Endothelial cell of umbilical vein (primary cell): ENCODE measurements around the gene PPP1R15B. TPM values are rescaled to one million over a fixed set of nuclear protein-coding genes. Genes with fewer than 3 reads are reported as not detected.

Experiments used
- BruUV-seq: library from RNA; stranded (reverse); fragments of 400-500 nt; replicated peaks from 2 replicates; lab custom pipeline; 2021; lab: Mats Ljungman, UMichigan
- CTCF ChIA-PET: fragments of 300-600, 350-600 bp; sonication (Branson Sonifier 250); formaldehyde crosslinking; loops from one replicate; lab custom pipeline; 2021; ENCODE audit warnings: antibody characterized with exemption, inconsistent platforms; lab: Charles Lee
- POLR2A ChIA-PET: fragments of 300-600, 350-600 bp; sonication (Branson Sonifier 250); formaldehyde crosslinking; loops from one replicate; lab custom pipeline; 2021; ENCODE audit warnings: antibody characterized with exemption, inconsistent platforms; lab: Charles Lee
- DNase-seq: peaks from one replicate; pipeline ENCODE4 v3.0.0-alpha.2; 2011; ENCODE audit warnings: low read depth, low spot score
- FAIRE-seq: peaks from 2 replicates; lab custom pipeline; 2011; peaks lifted over from hg19 to GRCh38; lab: Jason Lieb, UNC
- H2AFZ ChIP-seq: 2 replicates; pipeline ENCODE4 v1.6.0; 2012; ENCODE audit warnings: low read depth, low read length, control low read depth, inconsistent platforms
- H3K27ac ChIP-seq: 2 replicates; pipeline ENCODE4 v1.5.1; 2011; ENCODE audit warnings: low read depth, mild to moderate bottlenecking, control low read depth, low read length, moderate library complexity; ENCODE audit not compliant: insufficient read depth
- H3K27me3 ChIP-seq, 2 experiments: 2 replicates each; pipeline versions ENCODE4 v1.6.0 to v1.6.1; 2011; ENCODE audit warnings: low read length in 2 of 2, mixed read lengths in 1 of 2; ENCODE audit not compliant: control insufficient read depth in 2 of 2, insufficient read depth in 2 of 2
- H3K36me3 ChIP-seq, 2 experiments: 2 replicates in 1 of 2; 3 replicates in 1 of 2; pipeline ENCODE4 v1.5.1; 2011; ENCODE audit warnings: low read length in 2 of 2, mild to moderate bottlenecking in 1 of 2, moderate library complexity in 1 of 2; ENCODE audit not compliant: control insufficient read depth in 2 of 2, insufficient read depth in 2 of 2; ENCODE audit errors: extremely low read depth in 1 of 2
- H3K4me1 ChIP-seq: 3 replicates; pipeline ENCODE4 v1.5.1; 2011; ENCODE audit warnings: mild to moderate bottlenecking, low read length; ENCODE audit not compliant: control insufficient read depth, insufficient read depth; ENCODE audit errors: extremely low read depth
- H3K4me2 ChIP-seq: 2 replicates; pipeline ENCODE4 v1.6.1; 2011; ENCODE audit warnings: low read length, control low read depth, mixed read lengths; ENCODE audit not compliant: insufficient read depth
- H3K4me3 ChIP-seq, 3 experiments: fragments of 200-600 bp in 1 of 3; sonication (generic), shearing (Covaris generic) in 1 of 3; replicated peaks in 1 of 3; 2 replicates each; pipeline ENCODE4 v1.5.1; 2011 to 2016; ENCODE audit warnings: control low read depth in 3 of 3, low read length in 3 of 3, mild to moderate bottlenecking in 2 of 3, inconsistent platforms in 1 of 3, low read depth in 1 of 3, moderate library complexity in 1 of 3; ENCODE audit not compliant: insufficient read depth in 1 of 3
- H3K79me2 ChIP-seq: 2 replicates; pipeline ENCODE4 v1.6.0; 2012; ENCODE audit warnings: low read length, inconsistent platforms; ENCODE audit not compliant: control insufficient read depth, insufficient read depth
- H3K9ac ChIP-seq: replicated peaks from 2 replicates; pipeline ENCODE3; 2011; ENCODE audit warnings: low read length, control low read depth; ENCODE audit not compliant: insufficient read depth; ENCODE audit errors: extremely low read depth
- H3K9me1 ChIP-seq: replicated peaks from 3 replicates; pipeline ENCODE4 v1.6.0; 2011; ENCODE audit warnings: mild to moderate bottlenecking, low read length; ENCODE audit not compliant: control insufficient read depth, insufficient read depth; ENCODE audit errors: extremely low read depth
- H3K9me3 ChIP-seq: replicated peaks from 2 replicates; pipeline ENCODE4 v1.5.1; 2012; ENCODE audit warnings: low read length, inconsistent platforms; ENCODE audit not compliant: control insufficient read depth, insufficient read depth
- H4K20me1 ChIP-seq: replicated peaks from 2 replicates; pipeline ENCODE3; 2011; ENCODE audit warnings: mild to moderate bottlenecking, low read length; ENCODE audit not compliant: control insufficient read depth, insufficient read depth; ENCODE audit errors: extremely low read depth
- CTCF ChIP-seq, 2 donors: IDR thresholded peaks; 1 replicate in 1 of 2; 2 replicates in 1 of 2; pipeline ENCODE4 v1.5.1; 2011; ENCODE audit warnings: low read length in 2 of 2, mild to moderate bottlenecking in 2 of 2, moderate library complexity in 2 of 2, control low read depth in 1 of 2, inconsistent platforms in 1 of 2, low read depth in 1 of 2; ENCODE audit not compliant: insufficient read depth in 1 of 2; ENCODE audit errors: extremely low read depth in 1 of 2
- FOS ChIP-seq: IDR thresholded peaks from 2 replicates; pipeline ENCODE4 v1.6.1; 2011; ENCODE audit warnings: mild to moderate bottlenecking, low read length, moderate library complexity, borderline replicate concordance; ENCODE audit not compliant: insufficient read depth
- POLR2AphosphoS5 ChIP-seq: IDR thresholded peaks from 2 replicates; pipeline ENCODE4 v1.6.1; 2012; ENCODE audit warnings: low read depth, mild to moderate bottlenecking, control low read depth, low read length, moderate library complexity; ENCODE audit not compliant: insufficient read depth
- dilution Hi-C: fragments of 300-500 bp; cut with MboI; formaldehyde crosslinking; loops from one replicate; pipeline ENCODE4 v1.15.0; 2019; ENCODE audit warnings: low sequenced_read_pairs; ENCODE audit not compliant: extremely low pct_ligation_motif_present
- intact Hi-C: fragments of 100-400 bp; cut with micrococcal nuclease; formaldehyde crosslinking; loops from one replicate; pipeline ENCODE4 v1.10.0; 2022
- polyA plus RNA-seq, 4 experiments: library from polyadenylated mRNA; depleted of rRNA in 3 of 4; stranded (reverse) in 3 of 4; unstranded in 1 of 4; fragments of >200 nt; gene quantifications; 2 replicates each; pipeline versions ENCODE4 v1.2.1 to v1.2.3, GENCODE V29; 2011 to 2012; ENCODE audit warnings: missing spikeins in 1 of 4
- total RNA-seq: library from RNA; stranded (reverse); gene quantifications from 2 replicates; pipeline ENCODE4 v1.2.3, GENCODE V29; 2021

PPP1R15B gene
- total and polyA plus RNA-seq, 2 donors (not counting 3 experiments of a cell fraction or from before 2014, with no cell fraction given), result 16.8 to 39.8 TPM

- Histone ChIP-seq H3K4me3 (no peak overlapping the region), H3K79me2 (no peaks in the 10 kb centered on the region), H2AFZ (no peak overlapping the region), H3K9ac (no peak overlapping the region), H4K20me1 (no peaks in the 10 kb centered on the region), H3K27ac (no peak overlapping the region), H3K9me1 (no peaks in the 10 kb centered on the region), H3K36me3 (peaks cover 6 to 42% of the 10 kb centered on the region in 2 experiments), H3K4me2 (no peak overlapping the region), H3K4me1 (peaks cover 12% of the 10 kb centered on the region), H3K27me3 (no peaks in the 10 kb centered on the region), H3K9me3 (no peaks in the 10 kb centered on the region)
- DNase-seq (peak; percentile 75), FAIRE-seq (peak; percentile 87)
- dilution Hi-C loops, result no loop called here
- BruUV-seq, result no TSS peak
- intact Hi-C loops, result loop anchor here (1.0 to 2.0 kb wide), 6 partner anchors 10 to 72 kb away; partner anchors contain the start of genes PIK3C2B and PPP1R15B
- POLR2A ChIA-PET, result interaction anchor here (0.5 to 1.7 kb wide), 4 partner anchors 63 to 83 kb away, joined by 3 to 7 read pairs (median 4); partner anchors contain the start of gene PIK3C2B
- CTCF ChIA-PET, result interaction anchor here (0.6 to 34.5 kb wide), 36 partner anchors 9 to 573 kb away, joined by 3 to 1267 read pairs (median 6); partner anchors contain the start of genes GOLT1A, MDM4 and PIK3C2B
- TF ChIP-seq CTCF (IDR thresholded peaks at IDR 0.05; ENCODE audit: extremely low read depth in 1 of 2, insufficient read depth in 1 of 2, low read depth in 1 of 2, low read length in 2 of 2) (peak; percentile 89 to 90), POLR2AphosphoS5 (no peak), FOS (no peak)
Observed at GRCh38 chr1:204431310-204432184, 19.9 kb upstream of the PPP1R15B start.
